Muscle of back (tissue), 11 donors: ENCODE data around the gene LIMS2. TPM values are rescaled to one million over a fixed set of nuclear protein-coding genes. Genes with fewer than 3 reads are reported as not detected.

Source experiments
- DNase-seq, 3 donors: peaks; one replicate each; pipeline versions ENCODE4 v3.0.0 to v3.0.0-alpha.2; 2013
- polyA plus RNA-seq, 10 donors: library from polyadenylated mRNA; unstranded; fragments of 120-200 nt; gene quantifications; one replicate each; pipeline ENCODE4 v1.2.1, GENCODE V29; 2013; ENCODE audit not compliant: insufficient read length in 10 of 10

The LIMS2 gene
- polyA plus RNA-seq, 10 donors: 25.1 to 43.8 (median 34.9) TPM

- peak; percentile 66 to 91 (median 81) for DNase-seq
These were observed 26.5 kb upstream of the LIMS2 start for GRCh38 chr2:127701651-127702394.

DNA sequence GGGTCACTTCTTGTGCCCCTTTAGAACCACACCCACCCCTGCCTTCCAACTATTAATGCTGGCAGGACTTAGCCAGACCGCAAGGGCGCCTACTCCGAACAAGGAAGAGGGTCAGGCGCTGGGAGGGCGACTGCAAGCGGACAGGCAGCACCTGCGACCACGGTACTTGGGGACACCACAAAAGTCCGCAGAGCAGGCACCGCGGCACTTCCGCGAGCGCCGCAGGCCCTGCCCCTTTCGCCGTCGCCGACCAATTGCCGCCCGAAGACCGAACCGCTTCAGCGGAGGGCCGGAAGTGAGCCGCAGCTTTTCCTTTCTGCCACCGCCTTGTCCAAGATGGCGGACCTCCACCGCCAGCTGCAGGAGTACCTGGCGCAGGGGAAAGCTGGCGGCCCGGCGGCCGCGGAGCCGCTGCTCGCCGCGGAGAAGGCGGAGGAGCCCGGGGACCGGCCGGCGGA is 25.9 kb upstream of the LIMS2 start, which contains the start of gene SFT2D3:
TSS of gene SFT2D3 (plus strand) at position 305 of the 458 bp plus-strand sequence. CDS start at position 337, 32 bp downstream.
- DNase-seq: peak; percentile 90 to 97 (median 94)

DNA sequence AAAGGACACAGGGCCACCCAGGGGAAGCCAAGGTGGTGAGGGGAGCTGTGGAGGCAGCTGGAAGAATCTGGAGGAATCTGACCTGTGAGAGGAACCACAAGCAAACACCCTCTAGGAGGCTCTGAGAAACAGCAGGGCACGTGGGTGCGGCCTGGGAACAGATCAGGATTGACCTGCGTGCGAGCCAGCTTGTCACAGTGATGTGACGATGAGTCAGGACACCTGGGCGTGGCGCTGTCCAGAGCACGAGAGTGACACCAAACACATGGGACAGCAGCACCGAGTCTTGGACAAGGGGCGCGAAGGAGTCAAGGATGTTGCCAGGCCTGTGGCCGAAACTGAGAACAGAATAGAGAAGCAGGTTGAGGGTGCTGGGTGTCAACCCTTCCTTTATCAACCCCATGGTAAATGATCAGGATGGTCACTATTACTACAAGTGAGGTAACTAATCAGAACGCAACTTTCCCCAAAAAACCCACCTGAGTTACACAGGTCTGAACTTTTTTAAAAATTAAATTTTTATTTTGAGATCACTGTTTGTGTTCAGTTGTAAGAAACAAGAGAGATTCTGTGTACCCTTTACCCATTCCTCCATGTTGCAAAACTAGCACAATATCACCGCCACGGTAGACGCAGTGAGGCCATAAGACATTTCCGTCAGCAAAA is 25.3 kb upstream of the LIMS2 start:
- DNase-seq: peak in 2 of 3 donors; percentile 22 to 45

DNA sequence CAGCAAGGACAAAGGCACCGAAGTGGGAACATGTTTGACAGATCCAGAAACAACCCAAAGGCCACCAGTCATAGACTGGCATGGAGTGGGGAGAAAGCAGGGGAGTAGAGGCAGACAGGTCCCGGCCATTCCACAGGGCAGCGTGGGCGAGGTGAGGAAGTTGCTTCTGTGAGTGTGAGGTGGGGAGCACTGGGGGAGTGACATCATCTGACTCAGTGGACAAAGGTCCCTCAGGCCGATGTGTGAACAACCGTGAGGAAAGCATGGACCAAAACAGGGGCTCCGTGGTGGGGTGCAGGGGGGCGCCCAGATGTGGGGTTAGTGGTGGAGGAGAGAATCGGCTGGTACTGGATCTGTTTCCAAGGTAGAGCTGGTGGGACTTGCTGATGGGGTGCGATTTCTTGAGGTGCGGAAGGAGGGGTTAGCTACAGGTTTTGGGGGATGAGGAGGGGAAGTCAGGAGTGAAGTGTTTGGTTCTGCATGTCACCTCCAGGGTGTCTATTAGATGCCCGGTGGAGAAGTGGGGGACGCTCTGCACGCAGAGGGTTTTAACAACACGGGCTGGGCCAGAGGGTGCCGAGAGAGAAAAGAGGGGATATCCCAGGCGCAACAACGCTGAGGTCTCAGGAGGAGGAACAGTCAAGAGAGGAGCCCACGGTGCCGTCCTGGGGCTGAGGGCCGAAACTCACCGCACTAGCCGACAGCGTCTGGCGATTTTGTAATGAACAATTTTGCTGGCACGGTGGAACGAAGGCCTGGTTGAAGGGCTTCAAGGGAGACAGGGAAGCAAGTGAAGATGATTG is 23.4 kb upstream of the LIMS2 start:
- DNase-seq: no peak

GRCh38 chr2:127697482-127698180 is 22.3 kb upstream of the LIMS2 start:
- no peak for DNase-seq

DNA sequence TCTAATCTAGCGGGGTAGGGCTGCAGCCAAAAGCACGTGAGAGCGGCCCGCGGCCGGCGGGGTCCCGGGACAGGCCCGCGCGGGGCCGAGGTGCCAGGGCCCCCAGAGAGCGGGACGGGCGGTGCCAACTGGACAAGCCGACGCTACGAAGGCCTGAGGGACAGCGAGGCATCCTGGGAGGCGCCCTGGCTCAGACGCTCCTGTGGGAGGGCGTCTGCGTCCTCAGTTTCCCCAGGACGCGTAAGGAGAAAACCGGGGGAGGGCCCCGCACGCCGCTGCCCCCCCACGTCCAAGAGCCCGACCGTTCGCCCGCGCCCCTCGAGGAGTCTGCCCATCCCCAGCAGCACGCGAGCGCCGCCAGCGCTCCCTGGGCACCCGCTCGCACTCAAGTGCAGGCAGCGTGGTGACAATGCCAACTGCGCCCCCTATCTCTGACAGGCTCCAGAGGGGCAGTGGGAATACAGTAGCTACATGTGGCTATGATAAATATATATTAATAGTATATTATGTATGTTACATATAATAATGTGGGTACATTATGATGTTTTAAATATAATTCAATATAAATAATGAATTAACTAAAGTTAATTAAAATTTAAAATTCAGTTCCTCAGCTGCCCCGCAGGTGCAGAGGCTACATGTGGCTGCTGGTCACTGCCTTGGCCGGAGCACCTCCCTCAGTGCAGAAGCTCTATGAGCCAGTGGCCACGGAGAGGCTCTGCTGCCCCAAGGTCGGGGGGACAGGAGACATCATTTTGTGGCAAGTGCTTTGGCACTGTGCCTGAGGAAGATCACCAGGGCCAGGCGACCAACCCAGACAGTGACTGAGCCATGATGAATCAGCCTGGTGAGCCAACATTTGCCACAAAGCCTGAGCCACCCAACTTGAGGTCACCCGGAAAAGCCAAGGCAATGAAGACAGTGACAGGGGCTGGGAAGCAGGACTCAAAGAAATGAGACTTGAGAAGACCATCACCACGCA is 20.5 kb upstream of the LIMS2 start:
- no peak for DNase-seq

- no peak for DNase-seq
These were observed 19.7 kb upstream of the LIMS2 start for GRCh38 chr2:127694986-127695385.

- no peak for DNase-seq
These were observed 15.4 kb upstream of the LIMS2 start for GRCh38 chr2:127690696-127691095.

DNA sequence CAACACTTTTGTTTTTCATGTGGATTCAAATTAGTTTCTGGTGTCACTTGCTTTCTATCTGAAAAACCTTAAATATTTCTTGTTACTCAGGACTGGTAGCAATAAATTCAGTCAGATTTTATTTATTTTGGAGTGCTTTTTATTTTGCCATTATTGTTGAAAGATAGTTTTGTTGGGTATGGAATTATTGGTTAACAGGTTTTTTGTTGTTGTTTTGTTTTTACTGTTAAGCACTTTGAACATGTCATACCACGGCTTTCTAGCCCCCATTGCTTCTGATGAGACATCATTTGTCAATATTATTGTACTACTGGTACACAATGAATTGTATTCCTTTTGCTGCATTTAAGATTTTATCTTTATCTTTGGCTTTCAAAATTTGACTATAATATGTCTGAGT is 13.1 kb upstream of the LIMS2 start:
- no peak for DNase-seq

GRCh38 chr2:127685410-127686080 is 10.2 kb upstream of the LIMS2 start:
- no peak for DNase-seq

- peak in 1 of 3 donors; percentile 51 for DNase-seq
These were observed 8.4 kb upstream of the LIMS2 start for GRCh38 chr2:127683757-127684156.

DNA sequence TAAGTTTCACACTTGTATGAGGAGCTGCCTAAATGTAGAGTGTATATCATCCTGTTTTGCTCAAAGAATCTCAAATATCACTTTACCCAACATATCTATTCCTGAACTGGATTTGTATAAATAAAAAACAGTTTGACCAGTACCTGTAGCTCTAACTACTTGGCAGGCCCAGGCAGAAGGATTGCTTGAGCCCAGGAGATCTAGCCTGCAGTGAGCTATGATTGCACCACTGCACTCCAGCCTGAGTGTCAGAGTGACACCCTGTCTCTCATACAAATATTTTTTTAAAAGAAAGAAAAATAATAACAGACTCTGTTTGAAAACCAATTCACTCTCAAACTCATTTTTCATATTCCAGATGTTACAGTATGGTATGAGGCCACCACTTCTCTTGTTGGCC is 7.7 kb upstream of the LIMS2 start:
- DNase-seq: no peak

DNA sequence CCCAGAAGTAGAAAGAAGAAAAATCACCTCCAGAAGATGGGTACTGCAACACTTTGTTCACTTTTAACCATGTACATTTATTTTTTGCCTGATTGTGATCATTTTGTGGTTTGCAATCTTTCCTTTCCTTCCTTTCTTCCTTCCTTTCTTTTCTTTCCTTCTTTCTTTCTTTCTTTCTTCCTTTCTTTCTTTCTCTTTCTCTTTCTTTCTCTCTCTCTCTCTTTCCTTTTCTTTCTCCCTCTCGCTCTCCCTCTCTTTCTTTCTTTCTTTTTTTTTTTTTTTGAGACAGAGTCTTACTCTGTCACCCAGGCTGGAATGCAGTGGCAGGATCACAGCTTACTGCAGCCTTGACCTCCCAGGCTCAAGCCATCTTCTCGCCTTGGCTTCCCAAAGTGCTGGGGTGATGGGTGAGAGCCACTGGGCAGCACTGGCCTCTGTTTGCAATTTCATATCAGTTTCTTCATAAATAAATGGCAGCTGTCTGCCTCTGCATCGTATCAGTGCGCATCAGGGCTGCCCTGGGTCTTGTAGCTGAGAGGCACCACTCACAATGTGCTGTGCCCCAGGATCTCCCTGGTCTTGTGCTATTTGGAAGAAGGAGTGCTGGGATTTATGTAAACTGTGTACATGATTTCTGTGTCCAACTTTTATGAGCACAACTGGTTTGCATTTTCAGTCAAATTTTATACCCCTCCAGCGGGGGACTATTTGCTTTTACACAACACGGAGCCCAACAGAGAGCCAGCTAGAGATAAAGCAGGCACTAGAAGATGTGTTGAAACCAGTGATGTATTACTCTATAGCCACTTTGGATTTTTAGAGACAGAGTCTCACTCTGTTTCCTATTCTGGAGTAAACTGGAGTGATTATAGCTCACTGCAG is 6.9 kb upstream of the LIMS2 start:
- DNase-seq: no peak

- peak in 1 of 3 donors; percentile 57 for DNase-seq
These were observed 6.0 kb upstream of the LIMS2 start for GRCh38 chr2:127681288-127681804.

DNA sequence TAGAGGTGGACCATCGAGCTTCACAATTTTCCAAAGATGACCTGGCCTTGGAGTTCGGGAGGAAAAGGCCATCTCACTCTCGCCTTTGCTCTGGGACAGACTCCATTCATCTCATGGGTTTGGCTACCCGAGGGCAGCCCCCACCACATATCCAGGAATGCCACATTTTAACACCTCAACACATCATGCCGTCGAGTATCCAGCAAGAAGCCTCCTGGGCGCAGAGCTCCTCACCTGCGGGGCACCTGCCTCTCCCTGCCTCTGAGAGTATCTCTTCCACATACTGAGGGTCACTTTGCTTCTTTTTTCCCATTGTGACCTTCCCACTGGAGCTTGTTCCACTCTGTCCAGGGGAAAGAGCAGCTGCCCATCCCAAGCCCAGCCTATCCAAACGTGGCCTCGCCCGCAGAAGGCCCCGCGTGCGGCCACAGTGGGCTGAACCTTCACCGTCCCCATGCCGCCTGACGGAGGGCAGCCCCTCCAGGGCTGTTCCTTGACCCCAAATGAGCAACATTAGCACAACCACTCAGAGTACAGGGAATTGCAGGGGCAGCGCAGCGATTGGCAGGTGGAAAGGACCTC is 5.5 kb upstream of the LIMS2 start:
- DNase-seq: no peak

- no peak for DNase-seq
These were observed 4.5 kb upstream of the LIMS2 start for GRCh38 chr2:127679680-127680361.

GRCh38 chr2:127678991-127679390 is 3.7 kb upstream of the LIMS2 start:
- no peak for DNase-seq

DNA sequence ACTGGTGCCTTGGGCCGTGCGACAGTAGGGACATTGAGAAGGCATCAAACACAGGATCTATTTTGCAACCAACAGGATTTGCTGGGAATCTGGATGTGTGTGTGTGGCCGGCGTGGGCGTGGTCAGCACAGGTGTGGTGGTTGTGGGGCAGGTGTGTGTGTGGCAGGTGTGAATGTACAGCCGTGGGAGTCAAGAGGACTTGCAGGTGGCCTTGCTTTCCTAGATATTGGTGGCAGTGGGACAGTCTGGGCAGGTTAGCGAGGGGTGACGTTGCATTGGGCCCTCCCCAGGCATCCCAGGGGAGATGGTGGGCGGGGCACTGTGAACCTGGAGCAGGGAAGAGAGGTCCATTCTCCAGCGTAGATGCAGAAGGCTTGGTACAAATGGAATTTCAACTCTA is 3.2 kb upstream of the LIMS2 start:
- no peak for DNase-seq
